HG03196 (cell line): Measurements from ENCODE around the gene METTL3.
A peak's percentile ranks its signal among the peaks of the same experiment; 100 is the strongest.

Experiments used
- ATAC-seq: cut with Tn5 transposase; IDR thresholded peaks from one replicate; pipeline ENCODE4 v1.9.1; 2021; ENCODE audit not compliant: unreplicated experiment

METTL3 gene

DNA sequence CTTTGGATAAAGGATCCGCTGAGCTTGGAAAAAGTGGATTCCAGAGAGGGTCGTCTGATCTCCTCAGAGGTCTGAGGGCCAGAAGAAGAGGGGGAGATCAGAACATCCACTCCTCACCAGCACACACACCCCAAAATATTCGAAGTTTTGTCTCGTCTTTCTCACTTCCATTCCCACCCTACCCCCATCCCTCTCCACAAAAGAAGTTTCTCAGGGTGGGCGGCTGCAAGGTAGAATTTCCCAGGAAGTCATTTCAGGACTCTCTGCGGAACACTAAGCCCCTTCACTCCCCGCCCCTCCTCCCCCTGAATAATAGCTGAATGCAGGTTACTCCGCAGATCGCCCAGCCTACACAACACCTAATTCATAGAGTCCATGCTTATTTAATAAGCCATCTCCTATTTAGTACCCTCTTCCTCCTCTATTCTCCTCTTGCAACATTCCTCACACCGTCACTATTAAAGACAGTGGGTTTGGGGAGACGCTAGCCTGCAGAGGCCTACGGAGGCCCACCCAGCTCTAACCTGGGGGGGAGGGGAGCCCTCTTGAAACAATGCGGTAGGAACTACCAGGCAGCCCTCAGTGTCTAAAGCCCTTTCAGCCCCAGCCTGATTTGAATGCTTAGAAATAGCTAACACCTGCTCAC lies 15.7 kb upstream of the METTL3 start:
- ATAC-seq = no peak

DNA sequence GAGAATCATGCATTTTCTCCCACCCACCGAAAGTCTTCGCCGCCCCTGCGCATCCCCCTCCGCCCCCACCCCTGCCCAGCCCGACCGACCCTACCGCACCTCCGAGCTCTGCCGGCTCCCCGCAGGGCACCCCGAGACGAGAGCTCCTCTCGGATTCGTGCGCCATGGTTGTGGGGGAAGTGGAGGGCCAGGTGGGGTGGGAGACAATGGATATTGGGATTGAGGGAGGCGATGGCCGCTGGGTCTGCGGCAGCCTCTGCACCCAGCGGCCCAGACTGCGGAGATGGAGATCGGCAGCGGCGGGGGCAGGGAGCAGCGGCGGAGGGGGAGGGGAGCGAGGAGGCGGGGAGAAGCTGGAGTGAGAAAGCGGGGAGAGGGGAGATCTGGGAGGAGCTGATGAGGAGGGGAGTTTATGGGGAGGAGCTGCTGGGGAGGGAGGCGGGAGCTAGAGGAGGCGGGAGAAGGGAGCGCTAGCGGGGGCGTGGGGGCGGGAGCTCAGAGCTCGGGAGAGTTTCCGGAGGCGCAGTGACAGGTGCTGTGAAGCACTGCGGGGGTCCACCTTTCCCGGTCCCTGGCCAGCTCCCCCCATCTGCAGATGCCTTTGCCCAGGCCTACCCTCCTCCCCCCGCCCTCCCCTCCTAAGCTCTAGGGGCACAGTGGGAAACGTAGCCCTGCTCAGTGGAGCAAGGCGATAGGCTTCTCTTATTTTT lies 15.0 kb upstream of the METTL3 start, which contains the start of gene SALL2:
Gene SALL2, minus strand, starts transcription at position 385 of the 710 bp plus-strand sequence. Its CDS starts 219 bp downstream, at position 166.
- no peak for ATAC-seq

DNA sequence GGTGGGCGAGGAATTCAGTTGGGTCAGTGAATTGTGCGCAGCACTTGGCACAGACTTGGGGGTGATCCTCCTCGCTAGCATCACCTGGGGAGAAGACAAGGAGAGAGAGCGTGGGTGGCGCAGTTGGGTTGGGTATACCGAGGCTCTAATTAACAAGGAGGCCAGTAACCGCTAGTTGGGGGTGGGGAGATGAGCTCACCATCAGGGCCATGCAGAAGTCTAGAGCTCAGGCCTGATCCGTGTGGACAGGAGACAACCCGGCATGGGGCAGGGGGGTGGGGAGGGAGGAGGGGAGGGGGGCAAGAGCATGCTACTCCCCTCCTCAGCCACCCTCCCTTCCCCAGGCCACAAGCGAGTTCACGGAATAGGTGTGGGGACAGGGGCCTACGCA lies 14.4 kb upstream of the METTL3 start:
- no peak for ATAC-seq

DNA sequence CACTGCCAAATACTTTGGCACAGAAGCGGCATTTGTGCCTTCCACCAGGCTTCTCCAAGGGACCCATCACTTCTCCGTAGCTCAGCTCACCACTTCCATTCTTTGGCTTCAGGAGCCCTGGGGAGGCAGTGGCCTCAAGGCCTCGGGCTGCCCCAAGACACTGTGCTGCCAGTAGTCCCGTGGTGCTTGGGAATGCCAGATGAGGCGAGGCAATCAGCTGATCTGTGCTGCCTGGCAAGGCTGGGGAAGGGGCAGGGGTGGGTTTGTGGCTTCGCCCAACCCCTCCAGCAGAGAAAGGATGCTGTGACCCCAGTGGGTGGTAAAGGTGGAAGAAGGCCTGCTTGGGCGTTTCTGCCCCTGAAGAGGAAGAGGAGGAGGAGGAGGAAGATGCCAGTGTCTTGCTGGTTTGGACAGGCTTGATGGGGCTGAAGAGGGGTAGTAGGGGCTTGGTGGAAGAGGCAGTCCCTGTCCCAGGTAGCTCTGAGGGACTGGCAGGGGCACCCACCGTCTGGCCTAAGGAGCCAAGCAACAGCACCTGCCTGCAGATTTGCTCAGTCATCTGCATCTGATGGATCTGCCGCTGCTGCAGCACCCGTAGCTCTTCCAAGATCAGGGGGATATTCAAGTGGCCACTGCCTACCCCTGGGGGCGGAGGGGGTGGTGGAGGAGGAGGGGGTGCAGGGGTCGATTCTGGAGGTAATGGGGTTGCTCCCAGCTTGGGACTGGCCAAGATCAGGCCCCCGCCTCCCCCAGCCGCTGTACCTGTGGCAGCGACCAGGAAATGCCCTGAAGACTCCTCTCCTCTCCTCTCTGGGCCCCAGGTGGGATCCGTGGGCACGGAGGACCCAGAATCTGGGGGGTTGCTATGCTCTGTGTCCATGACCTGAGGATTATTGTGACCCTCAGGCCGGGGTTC lies 13.7 kb upstream of the METTL3 start:
- no peak for ATAC-seq

DNA sequence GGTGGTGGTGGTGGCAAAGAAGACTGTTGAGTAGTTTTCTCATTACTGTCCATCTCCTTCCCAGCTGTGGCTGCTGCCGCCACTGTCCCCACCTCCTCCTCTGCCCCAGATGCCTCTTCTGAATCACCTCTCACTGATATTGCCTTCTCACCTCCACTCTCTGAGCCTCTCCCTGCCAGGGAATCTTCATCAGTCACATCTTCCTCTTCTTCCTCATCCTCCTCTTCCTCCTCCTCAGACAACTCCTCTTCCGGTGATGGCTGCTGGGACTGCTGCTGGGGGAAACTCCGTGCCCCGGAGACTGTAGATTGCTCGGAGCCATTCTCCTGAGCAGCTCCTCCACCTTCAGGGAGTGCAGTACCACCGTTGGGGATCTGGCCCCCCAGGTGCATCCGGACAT lies 12.1 kb upstream of the METTL3 start:
- no peak for ATAC-seq

DNA sequence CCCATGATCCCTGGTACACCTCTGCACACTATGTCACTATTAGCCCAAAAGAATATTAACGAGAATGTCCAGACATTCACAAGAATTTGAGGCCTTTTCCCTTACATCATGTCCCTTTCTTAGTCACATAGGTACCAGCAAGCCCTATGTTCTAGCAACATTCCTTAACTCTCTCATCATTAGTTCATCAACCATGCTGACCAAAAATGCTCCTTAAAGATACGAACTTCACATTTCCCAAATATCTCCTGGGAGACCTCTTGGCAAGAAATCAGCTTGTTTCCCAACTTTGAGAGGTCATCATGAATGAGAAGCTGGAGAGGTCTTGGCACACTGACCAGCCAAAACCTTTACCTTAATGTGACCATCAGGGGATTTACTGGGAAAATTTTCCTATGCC lies 10.4 kb upstream of the METTL3 start:
- ATAC-seq = no peak

DNA sequence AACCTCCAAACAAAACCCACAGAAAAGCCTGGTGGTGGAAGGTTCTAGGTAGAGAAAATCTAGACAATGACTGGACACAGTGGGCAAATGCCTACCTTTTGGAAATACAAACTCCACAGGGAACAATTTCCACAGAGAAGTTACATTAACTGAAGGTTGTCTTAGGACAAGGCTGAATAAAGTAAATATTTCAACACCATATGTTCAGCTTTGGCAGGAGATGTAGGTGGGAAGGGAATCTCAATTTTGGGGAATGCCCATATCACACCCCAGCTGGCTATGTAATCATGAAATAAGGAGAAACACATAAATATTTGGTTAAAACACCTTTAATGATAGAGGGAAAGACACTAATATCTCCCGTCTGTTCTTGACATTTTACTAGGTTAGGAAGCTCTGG lies 9.6 kb upstream of the METTL3 start:
- no peak for ATAC-seq

DNA sequence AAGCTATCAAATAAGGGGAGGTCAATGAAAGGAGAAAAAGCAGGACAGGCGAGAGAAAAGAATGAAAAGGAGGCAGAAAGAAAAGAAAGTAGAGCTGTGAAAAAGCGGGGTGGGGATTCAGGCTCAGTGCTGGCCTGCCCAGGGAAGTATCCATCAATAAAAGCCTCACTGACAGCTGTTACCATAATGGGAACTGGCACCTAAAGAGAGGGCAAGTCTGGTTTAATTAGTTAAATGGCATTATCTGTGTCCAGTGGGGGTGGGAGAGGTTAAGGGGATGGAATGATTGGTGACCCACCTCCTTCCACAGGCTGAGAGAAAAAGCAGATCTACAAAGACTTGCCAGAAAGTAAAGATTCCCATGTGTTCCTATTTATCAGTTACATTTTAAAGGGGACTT lies 7.6 kb upstream of the METTL3 start:
- no peak for ATAC-seq

DNA sequence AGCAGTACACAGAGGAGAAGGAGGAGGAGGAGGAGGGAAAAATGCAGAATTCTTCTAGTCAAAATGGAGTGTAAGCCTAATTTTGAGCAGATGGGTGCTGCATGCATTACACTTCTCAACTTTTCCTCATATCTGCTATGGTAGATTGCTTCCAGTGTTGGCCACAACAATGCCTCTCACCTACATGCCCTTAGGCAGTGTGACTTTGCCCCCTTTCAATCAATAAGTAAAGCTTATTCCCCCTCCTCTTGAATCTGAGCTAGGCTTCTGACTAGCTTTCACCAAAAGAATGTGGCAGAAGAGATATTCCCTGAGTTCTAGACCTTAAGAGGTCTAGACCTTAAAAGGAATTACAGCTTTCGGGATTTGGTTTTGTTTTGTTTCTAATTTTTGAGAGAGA lies 3.2 kb upstream of the METTL3 start:
- no peak for ATAC-seq

DNA sequence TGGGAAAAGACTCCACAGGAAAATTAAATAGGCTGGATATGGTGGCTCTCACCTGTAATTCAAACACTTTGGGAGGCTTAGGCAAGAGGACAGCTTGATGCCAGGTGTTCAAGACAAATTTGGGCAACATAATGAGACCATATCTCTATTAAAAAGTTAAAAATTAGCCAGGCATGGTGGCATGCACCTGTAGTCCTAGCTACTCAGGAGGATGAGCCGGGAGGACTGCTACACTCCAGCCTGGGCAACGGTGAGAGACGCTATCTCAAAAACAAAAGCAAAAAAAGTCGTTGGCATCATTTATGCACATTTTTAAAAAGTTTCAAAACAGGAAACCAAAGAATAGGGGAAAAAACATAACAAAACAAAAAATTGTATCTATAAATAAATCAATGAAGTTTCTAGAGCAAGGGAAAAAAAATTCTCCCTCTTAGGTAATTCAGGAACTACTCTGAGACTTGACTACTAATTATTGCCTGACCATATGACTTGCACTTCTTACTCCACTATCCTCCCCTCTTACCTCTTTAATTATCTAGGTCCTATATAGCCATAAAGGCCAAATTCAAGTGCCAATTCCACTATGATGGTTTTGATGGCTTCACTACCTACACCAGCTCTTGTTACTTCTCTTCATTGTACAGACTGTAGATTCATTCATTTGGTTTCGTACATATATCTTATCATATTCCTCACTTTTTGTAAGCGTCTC lies 1.6 kb downstream of the METTL3 start:
- no peak for ATAC-seq

DNA sequence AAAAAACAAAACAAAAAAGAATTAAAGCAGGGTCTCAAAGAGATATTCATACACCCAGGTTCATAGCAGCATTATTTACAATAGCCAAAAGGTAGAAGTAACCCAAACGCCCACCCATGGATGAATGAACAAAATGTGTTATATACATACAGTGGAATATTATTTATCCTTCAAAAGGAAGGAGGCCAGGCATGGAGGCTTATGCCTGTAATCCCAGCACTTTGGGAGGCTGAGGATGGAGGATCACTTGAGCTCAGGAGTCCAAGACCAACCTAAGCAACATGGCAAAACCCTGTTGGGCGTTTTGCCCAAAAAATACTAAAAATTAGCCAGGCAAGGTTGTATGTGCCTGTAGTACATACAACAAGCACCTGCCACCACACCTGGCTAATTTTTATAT lies 4.6 kb downstream of the METTL3 start:
- no peak for ATAC-seq

DNA sequence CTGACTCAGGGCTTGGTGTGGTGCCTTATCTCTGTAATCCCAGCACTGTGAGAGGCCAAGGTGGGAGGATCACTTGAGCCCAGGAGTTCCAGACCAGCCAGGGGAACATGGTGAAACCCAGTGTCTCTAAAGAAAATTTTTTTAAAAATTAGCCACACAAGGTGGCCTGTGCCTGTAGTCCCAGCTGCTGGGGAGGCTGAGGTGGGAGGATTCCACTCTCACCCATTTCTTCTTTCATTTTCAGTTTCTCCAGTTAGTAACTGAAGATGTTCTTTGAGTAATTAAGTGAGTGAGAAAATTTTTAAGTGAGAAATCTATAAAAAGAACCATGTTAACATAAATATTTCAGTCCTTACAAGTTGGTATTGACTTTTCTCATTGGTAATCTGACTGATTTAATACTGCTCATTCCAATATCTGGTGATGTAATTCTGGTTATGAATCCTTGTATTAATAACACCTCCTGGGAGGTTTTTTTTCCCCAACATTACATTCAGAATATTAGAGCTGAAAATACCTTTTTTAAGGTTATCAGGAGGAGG lies 6.1 kb downstream of the METTL3 start:
- ATAC-seq = peak; percentile 75

DNA sequence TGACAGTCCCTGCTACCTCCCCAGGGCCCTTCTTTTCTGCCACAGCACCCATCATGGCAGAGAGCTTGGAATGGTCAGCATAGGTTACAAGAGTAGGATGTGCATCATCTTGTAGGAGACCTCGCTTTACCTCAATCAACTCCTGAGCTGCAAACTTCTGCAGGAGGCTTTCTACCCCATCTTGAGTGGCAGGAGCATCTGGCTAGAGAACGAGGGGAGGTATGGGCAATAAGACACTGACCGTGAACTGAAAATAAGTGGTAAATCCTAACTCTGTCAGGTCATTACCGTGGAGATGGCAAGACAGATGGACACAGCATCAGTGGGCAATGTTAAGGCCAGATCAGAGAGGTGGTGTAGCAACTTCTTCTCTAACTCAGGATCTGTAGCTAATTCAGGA lies 7.8 kb downstream of the METTL3 start:
- no peak for ATAC-seq

DNA sequence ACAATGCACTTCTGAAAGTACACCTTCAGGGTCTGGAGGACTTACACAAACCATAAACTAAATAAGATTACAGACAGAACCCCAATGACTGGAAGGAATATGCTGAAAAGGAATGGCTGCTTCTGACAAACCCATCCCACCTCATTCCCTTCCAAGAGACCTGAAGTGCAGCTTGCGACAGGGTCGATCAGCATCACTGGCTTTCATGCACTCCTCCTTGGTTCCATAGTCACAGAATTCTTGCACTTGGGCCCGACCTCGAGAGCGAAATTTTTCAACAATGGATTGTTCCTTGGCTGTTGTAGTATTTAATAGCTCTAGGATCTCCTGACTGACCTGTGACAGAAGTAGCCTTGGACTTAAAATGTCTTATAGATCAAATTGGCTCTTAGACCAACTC lies 9.6 kb downstream of the METTL3 start:
- no peak for ATAC-seq

DNA sequence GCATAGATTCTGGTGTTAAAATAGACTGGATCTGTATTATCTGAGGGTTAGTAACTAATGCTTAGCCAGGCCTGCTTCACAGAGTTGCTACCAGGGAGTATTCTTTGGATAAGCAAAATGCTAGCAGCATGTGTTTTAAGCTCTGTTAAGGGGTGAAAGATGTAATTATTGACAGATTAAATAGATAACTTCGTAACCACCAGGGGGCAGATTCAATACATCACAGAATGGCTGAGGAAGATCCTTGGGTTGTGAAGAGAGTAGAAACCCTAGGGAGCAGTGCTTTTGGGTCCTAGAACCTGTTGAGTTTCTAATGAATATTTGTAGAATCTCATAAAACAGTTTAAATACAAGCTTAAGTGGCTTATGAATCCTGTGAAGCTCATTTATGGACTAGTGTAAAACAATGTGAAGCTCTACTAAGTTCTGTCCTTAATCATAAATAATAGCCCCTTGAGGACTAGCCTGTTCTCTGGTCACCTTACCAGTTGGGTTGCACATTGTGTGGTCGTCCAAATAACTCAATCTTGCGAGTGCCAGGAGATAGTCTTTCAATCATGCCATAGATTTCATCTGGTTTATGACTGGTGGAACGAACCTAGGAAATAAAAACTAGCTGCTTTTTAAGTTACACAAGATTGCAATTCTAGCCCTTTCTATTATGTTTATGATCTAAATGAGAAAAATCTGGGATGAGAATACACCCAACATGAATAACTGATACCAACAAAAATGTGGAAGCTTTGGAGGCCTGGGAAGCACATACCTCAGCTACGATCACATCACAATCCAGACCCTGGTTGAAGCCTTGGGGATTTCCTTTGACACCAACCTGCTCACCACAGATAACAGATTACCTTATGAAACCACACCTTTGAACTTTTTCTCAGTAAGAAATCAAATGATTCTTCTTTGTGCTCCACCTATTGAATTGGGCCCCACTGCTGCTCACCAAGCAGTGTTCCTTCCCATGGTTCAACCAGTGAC lies 12.3 kb downstream of the METTL3 start:
- ATAC-seq = peak; percentile 51

DNA sequence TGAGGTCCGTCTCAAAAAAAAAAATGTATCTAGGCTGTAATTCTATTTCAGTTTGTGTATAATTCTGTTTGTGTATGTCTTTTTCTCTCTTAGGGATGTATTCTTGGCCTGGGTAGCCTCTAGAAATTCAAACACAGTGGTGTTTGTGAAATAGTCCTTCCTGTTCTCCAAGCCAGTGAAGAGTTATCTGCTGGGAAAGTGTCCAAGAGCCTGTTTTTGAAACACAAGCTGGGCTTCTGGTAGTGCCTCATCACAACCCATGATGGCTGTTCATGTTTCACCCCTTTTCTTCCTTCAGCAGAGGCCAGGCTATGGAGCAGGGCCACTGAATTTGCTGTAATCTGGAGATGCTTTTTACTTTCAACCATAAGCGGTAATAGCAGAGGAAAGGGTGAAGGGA lies 14.7 kb downstream of the METTL3 start:
- ATAC-seq = no peak

DNA sequence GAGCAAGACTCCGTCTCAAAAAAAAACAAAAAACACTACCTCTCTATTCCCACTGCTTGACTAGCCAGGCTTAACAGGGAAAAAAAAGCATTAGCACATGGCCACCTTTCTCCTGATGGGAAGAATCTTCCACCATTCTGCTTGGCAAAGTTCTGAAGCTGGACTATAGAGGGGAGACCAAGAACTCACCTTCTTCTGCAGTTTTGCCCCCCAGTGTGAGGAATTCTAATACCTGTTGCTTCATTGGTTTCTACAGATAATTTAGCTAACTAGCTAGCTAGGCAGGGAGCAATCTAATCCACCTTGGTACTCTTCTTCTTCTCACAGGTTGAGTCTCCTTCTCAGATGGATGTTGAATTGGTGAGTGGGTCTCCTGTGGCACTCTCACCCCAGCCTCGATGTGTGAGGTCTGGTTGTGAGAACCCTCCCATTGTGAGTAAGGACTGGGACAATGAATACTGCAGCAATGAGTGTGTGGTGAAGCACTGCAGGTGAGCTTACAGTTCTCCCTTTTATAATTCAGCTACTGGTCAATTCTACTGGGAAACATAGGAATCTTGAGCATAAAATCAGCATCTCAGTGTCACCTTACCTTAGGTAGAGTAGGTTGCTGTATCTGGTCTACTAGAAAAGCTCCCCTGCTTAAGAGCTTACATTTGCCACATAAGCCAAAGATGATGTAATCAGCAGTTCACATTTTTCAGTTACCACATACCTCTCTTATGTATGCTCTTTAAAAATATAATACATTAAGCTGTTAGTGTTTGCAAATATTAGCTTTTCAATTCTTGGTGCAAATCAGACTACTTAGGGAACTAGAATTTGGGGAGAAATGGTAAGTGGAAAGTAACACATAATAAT lies 16.0 kb downstream of the METTL3 start:
- ATAC-seq = no peak

DNA sequence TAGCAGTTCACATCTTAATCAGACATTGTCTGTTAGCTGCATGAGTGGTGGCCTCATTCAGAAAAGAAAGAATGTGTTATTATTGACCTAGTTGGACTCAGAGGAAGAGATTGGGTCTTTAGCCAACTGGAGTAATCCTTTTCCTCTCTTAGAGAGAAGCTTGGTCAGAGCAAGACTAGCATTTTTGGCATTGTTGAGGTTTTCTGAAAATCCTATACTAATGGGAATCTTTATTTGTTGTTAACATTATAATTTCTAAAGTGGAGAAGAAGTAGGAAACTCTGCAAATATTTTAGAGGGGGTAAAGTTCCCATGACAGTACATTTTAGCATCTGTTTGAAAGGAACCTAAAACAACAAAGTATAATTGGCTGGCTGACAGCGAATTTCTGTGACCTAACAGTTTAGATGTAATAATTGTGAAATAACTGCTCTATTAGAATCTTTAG lies 24.5 kb downstream of the METTL3 start:
- ATAC-seq = no peak
